Peyer's patch (tissue), 4 donors: ENCODE data around the gene GPC5.

Experiments used
- POLR2A ChIP-seq, 2 donors: fragments of 450-650 bp; IDR thresholded peaks; one replicate each; pipeline ENCODE4 v1.5.1; 2017; ENCODE audit warnings: antibody characterized with exemption in 2 of 2, mild to moderate bottlenecking in 2 of 2, moderate library complexity in 2 of 2
- TF ChIP-seq, protein P1 (sequence below), 6 experiments: fragments of 450-650 bp in 4 of 6; fragments of 200-600 bp in 2 of 6; sonication (generic) in 1 of 6; IDR thresholded peaks; one replicate each; pipeline ENCODE4 v1.5.1; 2017 to 2019; ENCODE audit warnings: antibody characterized with exemption in 6 of 6, mild to moderate bottlenecking in 3 of 6, moderate library complexity in 1 of 6

DNA sequence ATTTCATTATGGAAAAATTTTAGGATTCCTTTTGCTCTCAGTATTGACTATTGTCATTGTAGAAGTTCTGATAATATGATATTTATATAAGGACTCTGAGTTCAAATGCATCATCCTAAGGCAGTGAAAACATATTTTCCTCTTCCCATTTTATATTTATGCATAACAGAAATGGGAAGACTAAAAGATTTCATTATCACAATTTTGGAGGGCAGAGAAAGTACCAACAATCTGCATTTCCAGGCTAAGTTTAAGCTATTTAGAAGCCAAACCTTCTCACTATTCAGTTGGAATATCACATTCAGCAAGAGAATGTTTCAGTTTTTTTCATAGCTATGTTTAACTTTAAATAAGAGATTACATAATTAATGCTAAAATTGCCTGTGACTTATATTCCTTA lies 1269.7 kb downstream of the GPC5 start:
- TF ChIP-seq, protein P1, sequence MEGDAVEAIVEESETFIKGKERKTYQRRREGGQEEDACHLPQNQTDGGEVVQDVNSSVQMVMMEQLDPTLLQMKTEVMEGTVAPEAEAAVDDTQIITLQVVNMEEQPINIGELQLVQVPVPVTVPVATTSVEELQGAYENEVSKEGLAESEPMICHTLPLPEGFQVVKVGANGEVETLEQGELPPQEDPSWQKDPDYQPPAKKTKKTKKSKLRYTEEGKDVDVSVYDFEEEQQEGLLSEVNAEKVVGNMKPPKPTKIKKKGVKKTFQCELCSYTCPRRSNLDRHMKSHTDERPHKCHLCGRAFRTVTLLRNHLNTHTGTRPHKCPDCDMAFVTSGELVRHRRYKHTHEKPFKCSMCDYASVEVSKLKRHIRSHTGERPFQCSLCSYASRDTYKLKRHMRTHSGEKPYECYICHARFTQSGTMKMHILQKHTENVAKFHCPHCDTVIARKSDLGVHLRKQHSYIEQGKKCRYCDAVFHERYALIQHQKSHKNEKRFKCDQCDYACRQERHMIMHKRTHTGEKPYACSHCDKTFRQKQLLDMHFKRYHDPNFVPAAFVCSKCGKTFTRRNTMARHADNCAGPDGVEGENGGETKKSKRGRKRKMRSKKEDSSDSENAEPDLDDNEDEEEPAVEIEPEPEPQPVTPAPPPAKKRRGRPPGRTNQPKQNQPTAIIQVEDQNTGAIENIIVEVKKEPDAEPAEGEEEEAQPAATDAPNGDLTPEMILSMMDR (IDR thresholded peaks at IDR 0.05): no peak
- no peak for TF ChIP-seq POLR2A (IDR thresholded peaks at IDR 0.05)
